Nucleus accumbens (tissue), 56 donors: Measurements from ENCODE around the gene DENND2A.
"Not testable (repeated sequence)": the region's sequence is repeated elsewhere in the genome, so short reads cannot be mapped to it uniquely, and the experiment has no call there.

ENCODE experiments used
- DNase-seq, 56 donors: peaks; one replicate each; lab custom pipeline; 2025; lab: John Stamatoyannopoulos, UW

The DENND2A gene, protein sequence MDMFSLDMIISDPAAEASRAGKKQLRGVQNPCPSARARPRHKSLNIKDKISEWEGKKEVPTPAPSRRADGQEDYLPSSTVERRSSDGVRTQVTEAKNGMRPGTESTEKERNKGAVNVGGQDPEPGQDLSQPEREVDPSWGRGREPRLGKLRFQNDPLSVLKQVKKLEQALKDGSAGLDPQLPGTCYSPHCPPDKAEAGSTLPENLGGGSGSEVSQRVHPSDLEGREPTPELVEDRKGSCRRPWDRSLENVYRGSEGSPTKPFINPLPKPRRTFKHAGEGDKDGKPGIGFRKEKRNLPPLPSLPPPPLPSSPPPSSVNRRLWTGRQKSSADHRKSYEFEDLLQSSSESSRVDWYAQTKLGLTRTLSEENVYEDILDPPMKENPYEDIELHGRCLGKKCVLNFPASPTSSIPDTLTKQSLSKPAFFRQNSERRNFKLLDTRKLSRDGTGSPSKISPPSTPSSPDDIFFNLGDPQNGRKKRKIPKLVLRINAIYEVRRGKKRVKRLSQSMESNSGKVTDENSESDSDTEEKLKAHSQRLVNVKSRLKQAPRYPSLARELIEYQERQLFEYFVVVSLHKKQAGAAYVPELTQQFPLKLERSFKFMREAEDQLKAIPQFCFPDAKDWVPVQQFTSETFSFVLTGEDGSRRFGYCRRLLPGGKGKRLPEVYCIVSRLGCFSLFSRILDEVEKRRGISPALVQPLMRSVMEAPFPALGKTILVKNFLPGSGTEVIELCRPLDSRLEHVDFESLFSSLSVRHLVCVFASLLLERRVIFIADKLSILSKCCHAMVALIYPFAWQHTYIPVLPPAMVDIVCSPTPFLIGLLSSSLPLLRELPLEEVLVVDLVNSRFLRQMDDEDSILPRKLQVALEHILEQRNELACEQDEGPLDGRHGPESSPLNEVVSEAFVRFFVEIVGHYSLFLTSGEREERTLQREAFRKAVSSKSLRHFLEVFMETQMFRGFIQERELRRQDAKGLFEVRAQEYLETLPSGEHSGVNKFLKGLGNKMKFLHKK

DNA sequence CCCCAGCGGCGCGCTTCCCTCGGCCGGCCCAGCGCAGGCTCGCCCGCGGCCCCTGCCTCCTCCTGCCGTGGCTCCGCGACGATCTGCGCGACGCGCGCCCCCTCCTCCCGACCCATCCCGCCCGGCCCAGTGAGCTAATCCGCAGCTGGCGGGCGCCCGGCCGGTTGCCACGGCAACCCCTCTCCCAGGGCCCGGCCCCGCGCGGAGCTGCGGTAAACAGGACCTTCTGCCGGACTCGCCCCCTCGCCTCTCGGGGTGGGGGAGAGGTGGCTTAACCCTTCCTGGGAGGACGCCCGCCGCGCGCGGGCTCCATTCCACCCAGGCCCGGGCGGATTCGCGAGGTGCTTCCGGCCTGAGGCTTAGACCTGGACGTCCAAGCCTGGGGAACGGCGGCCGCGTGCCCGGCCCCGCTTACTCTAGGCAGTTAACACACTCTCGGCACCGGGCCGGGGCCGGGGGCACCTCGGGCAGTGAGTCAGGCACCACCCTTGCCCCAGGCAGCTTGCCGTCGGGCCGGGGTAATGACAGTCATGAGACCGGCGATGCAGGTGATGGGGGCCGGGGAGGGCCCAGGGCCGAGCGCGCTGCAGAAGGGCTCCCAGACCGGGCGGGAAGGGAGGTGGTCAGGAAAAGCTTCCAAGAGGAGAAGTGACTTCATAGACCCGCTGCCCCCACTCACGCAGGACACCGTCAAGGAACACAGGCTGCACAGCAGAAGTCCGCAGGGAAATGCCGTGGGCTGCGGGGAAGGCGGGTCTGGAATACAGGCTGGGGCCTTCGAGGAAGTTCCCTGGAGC, at the start of gene DENND2A:
Gene DENND2A (minus strand): TSS at position 87 of the 797 bp plus-strand sequence. CDS start 38,416 bp downstream, outside the sequence.
- peak in 55 of 56 donors; percentile 12 to 87 (median 69) for DNase-seq

DNA sequence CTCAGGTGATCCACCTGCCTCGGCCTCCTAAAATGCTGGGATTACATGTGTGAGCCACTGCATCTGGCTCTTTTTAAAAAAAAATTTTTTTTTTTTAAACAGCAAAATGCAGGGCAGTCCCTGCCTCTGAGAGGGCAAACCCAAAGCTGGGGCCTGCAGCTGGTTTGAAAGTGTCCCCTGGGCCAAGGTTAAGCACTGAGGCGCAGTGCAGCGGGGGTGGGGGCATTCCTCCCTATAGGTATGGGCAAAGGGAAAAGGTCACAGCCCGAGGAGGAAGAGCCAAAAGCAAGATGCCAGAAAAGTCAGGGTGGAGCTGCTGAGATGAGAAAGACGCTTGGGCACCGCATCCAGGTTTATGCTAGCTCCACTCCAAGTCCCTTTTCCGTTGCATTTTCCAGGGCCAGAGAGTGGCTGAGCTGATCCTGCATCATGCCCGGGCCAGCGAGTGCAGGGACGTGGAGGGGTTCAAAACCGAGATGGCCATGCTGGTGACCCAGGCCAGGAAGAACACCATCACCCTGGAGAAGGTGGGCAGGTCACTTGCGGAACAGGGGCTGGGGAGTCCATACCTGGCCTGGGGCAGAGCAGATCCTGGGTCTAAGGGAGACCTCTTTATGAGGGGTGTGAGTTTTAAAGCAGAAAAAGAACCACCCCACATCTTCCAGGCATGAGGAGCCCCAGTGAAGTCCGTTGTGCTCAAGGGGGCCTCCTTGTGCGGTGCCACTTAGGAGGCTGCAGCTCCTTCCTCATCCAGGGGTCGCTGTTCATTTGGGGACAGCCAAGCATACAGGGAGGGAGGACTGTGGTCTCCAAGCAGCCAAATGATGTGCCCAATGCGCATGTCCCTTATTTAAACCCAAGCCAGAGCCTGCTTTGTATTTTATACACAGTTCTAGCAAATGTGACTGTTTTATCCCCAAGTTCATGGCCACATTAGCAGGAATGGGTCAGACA, 48.9 kb upstream of the DENND2A start:
- DNase-seq: no peak

DNA sequence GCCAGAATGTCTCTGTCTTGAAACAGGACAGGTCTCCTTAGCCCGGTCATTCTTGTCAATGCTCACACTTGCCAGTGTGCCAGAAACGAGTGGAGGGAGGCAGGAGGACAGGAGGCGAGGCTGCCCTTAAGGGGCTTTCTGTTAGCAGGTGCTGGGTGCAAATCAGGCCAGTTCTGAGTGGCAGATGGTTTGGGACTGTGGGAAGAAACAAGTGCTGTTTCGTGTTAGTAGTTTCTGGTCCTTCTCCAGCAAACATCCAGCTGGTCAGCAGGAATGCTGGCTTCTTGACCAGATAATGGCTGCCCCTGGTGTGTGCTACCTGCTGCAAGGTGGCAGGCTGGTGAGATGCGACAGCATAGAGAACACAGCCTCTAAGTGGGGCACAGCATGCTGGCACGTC, 47.7 kb upstream of the DENND2A start:
- DNase-seq: no peak

DNA sequence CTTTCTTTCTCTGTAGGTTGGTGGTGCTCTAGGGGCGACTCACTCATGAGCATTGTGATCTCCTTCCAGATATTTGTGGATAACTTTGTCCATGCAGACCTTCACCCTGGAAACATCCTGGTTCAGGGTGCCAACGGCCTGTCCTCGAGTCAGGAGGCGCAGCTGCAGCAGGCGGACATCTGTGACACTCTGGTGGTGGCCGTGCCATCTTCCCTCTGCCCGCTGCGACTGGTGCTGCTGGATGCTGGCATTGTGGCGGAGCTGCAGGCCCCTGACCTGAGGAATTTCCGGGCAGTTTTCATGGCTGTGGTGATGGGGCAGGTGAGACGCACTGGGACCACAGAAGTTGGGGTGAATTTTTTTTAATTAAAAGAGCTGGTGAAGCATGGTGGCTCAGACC, 46.3 kb upstream of the DENND2A start:
- DNase-seq: no peak

DNA sequence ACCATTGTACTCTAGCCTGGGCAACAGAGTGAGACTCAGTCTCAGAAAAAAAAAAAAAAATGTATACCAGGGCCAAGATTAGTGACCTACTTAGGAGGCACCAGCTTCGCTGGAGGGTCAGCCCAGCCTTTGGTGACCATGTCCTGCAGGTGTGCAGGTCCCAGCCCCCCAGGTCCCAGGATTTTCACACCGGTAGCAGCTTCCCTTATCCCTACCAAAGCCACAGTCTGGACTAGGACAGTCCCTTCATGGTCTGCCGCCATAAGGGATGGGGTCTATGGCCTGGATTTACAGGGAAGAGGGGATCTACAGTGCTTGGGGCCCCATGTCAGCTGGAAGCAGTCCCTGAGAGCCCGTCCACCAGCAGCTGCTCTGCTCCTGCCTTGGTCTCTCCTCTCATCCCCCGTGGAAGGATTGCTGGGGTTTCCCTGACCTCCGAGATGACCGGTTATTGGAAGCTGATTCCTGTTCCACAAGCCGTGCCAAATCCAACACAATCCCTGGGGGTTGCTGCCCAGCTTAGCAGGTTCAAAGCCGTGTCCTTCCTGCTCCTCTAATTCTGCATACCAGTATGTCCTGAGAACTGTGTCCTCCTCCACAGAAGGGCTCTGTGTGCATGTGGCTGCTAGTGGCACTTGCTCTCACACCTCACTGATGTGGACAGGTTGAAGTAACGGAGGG, 44.9 kb upstream of the DENND2A start:
- no peak for DNase-seq

DNA sequence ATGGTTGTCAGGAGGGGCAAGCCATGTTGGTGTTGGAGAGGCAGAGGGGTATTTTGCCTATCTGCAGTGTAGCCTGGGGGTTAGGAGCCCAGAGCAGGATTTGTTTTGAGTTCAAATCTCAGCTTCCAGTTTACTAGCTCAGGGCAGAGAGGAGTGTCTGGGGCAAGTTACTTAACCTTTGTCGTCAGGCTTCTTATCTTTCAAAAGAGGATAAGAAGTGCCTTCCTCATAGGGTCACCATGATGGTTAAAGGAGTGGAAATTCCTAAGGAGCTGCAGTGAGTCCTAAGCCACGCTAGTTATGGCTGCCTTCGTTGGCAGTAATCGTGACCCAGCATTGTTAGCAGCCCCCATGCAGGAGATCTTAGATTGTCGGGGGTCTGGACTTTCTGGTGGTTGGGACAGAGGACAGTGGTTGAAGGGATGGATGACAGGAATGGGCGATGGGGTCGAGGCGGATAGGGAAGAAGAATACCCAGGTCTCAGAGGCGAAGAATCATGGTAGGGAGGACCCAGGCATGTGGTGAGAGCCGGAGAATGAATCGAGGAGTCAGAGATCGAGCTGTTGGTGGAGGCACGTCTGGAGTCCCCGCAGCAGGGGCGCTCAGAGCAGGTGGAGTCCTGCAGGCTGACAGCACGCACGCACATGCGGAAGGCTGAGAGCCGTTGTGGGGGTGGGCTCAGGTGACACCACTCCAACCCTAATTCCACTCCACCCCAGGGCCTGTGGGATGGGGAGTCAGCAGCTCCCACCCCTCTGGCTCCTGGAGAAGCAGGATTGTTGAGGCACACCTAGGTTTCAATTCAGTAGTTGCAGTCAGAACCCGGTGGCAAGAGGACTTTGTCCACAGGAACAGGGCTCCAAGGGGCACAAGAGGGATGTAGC, 43.7 kb upstream of the DENND2A start:
- DNase-seq: no peak

DNA sequence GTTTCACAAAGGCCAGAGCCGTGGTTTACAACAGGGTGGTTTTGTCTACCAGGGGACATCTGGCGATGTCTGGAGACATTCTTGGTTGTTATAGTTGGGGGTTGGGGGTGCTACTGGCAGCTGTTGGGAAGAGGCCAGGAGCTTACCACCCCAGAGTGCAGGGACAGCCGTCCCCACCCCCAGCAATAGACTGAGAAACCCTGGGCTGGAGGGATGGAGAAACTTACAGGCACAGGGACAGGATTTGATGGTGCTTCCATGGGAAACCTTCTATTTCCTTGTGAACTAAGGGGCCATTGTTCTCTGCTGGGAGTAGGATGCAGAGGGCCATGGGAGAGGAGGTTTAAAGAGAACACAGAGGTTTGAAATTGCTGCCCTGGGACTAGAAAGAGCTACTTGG, 43.0 kb upstream of the DENND2A start:
- peak in 22 of 56 donors; percentile 10 to 51 (median 26) for DNase-seq

DNA sequence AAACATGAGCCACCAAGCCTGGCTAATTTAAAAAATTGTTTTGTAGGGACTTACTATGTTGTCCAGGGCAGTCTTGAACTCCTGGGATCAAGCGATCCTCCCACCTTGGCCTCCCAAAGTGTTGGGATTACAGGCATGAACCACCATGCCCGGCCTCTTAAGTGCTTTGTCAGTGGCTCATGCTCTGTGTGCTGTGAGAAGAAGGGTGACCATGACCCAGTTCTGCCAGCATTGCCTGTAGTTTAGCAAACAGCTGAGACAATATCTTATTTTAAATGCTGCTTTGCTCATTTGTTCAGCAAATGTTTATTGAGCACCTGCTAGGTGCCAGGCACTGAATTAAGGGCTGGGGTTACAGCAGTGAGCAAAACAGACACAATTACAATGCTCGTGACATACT, 41.2 kb upstream of the DENND2A start:
- DNase-seq: no peak

DNA sequence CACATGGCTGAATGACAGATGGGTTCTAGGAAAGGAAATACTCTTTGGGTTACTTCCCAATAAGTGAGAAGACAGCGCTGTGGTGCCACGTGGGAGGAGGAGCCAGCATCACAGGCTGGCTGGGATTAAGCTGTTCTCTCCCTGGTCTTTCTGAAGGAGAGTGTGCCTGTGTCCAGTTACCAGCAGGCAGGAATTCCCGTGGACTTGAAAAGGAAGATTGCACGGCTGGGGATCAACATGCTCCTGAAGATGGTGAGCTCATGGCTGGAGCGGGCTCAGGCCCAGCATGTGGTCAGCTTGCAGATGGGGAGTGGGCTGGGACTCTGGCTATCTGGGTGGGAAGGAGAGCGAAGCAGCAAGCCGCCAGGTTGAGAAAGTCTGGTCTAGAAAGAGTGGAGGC, 40.3 kb upstream of the DENND2A start:
- DNase-seq: no peak

DNA sequence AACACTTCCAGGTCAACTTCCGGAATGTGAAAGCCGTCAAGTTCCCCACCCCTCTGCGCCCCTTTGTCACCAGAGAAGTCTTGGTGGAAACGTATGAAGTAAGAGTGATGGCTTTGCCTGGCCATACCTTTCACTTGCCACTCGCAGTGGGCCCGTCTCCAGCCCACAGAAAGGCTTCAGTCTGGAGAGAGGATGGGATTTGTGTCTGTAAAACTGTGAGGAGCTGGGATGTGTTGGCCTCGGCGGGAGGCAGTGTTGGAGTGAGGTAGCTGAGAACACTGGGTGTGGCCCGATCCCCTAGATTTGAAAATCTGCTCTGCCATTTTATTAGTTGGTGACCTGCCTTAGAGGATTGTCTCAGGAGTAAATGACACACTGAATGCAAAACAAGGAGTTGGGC, 38.6 kb upstream of the DENND2A start:
- no peak for DNase-seq

DNA sequence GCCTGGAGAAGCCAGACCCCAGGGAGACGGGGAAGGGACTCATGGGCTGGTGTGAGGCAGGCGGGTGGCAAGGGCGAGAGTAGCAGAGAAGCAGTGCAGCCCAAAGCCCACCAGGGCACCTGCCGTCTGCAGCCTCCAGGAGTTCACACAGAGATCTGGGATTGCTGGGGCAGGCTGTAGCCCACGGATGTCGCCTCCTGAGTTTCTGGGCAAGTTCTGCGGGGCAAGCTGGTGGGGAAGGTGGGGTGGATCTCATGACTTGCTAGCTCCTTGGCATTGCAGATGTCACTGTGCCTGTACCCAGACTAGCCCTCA, 38.2 kb upstream of the DENND2A start:
- no peak for DNase-seq

DNA sequence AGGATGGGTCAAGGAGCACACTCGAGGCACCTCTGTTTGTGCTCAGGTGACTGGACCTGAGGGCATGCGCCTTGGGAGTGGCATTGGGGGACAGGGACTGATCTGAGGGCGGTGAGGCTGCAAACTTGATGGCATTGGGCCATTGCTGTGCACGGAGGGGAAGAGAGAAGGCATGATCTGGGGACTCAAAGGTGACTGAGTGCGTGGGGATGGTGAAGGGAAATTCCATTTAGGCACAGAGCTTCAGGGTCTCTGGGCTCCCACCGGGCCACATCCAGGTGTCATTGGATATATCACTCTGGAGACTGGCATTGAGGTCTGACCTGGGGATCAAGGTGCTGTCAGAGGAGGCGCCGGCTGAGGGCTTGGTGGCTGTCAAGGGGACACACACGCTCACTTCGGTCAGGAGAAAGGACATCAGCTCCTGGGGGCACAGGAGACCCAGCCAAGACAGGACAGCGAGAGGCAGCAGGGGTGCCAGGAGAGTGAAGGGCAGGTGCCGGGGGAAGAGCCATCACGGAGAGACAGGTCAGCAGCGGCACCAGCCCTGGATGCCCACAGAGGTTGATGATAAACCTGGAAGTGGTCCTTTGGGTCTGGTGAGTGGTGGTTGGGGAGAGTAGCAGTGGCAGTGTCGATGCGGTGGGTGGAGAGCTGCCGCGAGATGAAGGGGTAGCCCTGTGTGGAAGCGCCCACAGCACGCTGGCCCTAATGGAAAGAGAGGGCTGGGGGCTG, 37.6 kb upstream of the DENND2A start:
- no peak for DNase-seq

DNA sequence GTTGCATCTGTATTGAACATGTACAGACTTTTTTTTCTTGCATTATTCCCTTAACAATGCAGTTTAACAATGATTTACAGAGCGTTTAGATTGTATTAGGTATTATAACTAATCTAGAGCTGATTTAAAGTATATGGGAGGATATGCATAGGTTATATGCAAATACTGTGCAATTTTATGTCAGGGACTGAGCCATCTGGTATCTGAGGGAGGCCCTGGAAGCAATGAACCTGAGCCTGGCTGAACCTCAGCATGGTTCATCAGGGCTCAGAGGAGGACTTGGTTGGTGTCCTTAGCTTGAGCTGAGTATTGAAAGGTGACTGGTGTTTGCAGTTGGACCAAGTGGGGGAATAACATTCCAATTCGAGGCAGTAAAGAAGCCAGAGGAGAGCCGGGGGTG, 36.9 kb upstream of the DENND2A start:
- DNase-seq: no peak

DNA sequence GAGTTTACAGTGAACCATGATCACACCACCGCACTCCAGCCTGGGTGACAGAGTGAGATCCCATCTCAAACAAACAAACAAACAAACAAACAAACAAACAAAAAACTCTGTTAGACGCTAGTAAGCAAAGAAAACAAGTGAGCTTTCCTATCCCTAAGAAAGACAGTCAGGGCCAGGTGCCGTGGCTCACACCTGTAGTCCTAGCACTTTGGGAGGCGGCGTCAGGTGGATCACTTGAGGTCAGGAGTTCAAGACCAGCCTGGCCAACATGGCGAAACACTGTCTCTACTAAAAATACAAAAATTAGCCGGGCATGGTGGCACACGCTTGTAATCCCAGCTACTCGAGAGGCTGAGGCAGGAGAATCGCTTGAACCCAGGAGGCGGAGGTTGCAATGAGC, 36.3 kb upstream of the DENND2A start:
- DNase-seq: not testable (repeated sequence)

DNA sequence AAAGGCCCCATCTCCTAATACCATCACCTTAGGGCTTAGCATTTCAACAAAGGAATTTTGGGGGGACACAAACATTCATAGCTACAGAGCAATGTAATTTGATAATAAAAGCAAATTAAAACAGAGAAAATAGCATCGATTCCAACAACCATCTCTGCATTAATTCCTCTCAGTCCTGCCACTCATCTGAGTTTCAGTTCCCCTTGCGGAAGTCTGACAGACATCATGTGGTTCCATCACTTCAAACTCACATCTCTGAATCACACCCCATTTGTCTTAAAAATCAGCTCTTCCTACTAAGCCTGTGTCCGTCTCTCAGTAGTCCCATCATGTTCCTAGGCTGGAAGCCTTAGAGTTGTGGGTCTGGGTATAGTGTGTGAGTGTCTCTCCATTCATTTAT, 35.7 kb upstream of the DENND2A start:
- DNase-seq: no peak

DNA sequence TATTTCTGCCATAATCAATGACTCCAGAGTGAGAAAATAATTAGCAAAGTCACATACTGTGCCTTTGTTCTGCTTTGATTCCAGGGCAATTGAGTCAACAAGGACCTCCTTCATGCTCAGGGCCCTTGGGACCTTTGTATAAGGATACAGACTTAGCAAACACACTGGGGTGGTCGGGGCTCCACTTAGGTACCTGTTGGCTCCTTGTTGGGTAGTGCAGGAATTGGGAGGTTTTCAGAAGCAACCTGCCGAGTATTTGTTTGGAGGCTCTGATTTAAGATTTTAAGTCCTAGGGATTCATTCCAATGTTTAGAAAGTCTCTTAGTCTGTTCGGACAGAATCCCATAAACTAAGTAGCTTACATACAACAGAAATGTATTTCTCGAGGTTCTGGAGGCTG, 35.1 kb upstream of the DENND2A start:
- DNase-seq: no peak
